Parathyroid adenoma (tissue), 2 donors: ENCODE results near the gene NDUFAF8.

Source experiments
- H2AFZ ChIP-seq: fragments of 300-600 bp; sonication (generic); one replicate; pipeline ENCODE4 v1.7.0; 2017; ENCODE audit warnings: antibody characterized with exemption, mild to moderate bottlenecking
- H3K27ac ChIP-seq: fragments of 300-600 bp; sonication (generic); one replicate; pipeline ENCODE4 v1.7.0; 2017
- H3K27me3 ChIP-seq: fragments of 300-600 bp; sonication (generic); one replicate; pipeline ENCODE4 v1.7.0; 2017; ENCODE audit warnings: low read length; ENCODE audit not compliant: control insufficient read depth, insufficient read depth
- H3K36me3 ChIP-seq: fragments of 300-600 bp; sonication (generic); one replicate; pipeline ENCODE4 v1.7.0; 2017; ENCODE audit warnings: low read length; ENCODE audit not compliant: control insufficient read depth, insufficient read depth
- H3K4me1 ChIP-seq: fragments of 300-600 bp; sonication (generic); one replicate; pipeline ENCODE4 v1.7.0; 2017; ENCODE audit warnings: control low read depth
- H3K4me2 ChIP-seq: fragments of 300-600 bp; sonication (generic); one replicate; pipeline ENCODE4 v1.7.0; 2017; ENCODE audit warnings: low read length
- H3K4me3 ChIP-seq: fragments of 300-600 bp; sonication (generic); one replicate; pipeline ENCODE4 v1.7.0; 2017; ENCODE audit warnings: low read depth, low read length
- H3K79me2 ChIP-seq: fragments of 300-600 bp; sonication (generic); one replicate; pipeline ENCODE4 v1.7.0; 2017; ENCODE audit warnings: control low read depth
- H3K9ac ChIP-seq: fragments of 300-600 bp; sonication (generic); one replicate; pipeline ENCODE4 v1.7.0; 2017; ENCODE audit warnings: mild to moderate bottlenecking
- H3K9me3 ChIP-seq: fragments of 300-600 bp; sonication (generic); one replicate; pipeline ENCODE4 v1.7.0; 2017; ENCODE audit warnings: low read length; ENCODE audit not compliant: control insufficient read depth
- CTCF ChIP-seq: fragments of 300-600 bp; sonication (generic); IDR thresholded peaks from one replicate; pipeline ENCODE4 v1.7.0; 2017; ENCODE audit warnings: antibody characterized with exemption, mild to moderate bottlenecking
- donor health status: primary hyperparathyroidism.

The NDUFAF8 gene

GRCh38 chr17:81210466-81210865 is 28.7 kb upstream of the NDUFAF8 start:
- Histone ChIP-seq H3K36me3 (no peaks in the 10 kb centered on the region), H3K4me2 (no peak overlapping the region), H3K79me2 (peaks cover 3% of the 10 kb centered on the region), H3K27me3 (no peaks in the 10 kb centered on the region), H2AFZ (no peak overlapping the region), H3K9ac (no peak overlapping the region), H3K27ac (no peak overlapping the region), H3K9me3 (no peaks in the 10 kb centered on the region), H3K4me1 (no peaks in the 10 kb centered on the region), H3K4me3 (no peak overlapping the region)
- TF ChIP-seq CTCF = no peak

- no peak overlapping the region for H3K4me3 ChIP-seq
- no peaks in the 10 kb centered on the region for H3K9me3 ChIP-seq
- no peaks in the 10 kb centered on the region for H3K36me3 ChIP-seq
- no peak overlapping the region for H3K9ac ChIP-seq
- no peaks in the 10 kb centered on the region for H3K27me3 ChIP-seq
- H3K4me1 ChIP-seq = no peaks in the 10 kb centered on the region
- no peak for TF ChIP-seq CTCF
- no peak overlapping the region for H3K27ac ChIP-seq
- H3K4me2 ChIP-seq = no peak overlapping the region
- no peak overlapping the region for H2AFZ ChIP-seq
- peaks cover 3% of the 10 kb centered on the region for H3K79me2 ChIP-seq
Measured at GRCh38 chr17:81210868-81211267, 28.2 kb upstream of the NDUFAF8 start.

GRCh38 chr17:81212365-81212764 is 26.8 kb upstream of the NDUFAF8 start:
- no peak overlapping the region for H3K9ac ChIP-seq
- peaks cover 3% of the 10 kb centered on the region for H3K79me2 ChIP-seq
- H3K9me3 ChIP-seq = no peaks in the 10 kb centered on the region
- H3K4me1 ChIP-seq = no peaks in the 10 kb centered on the region
- no peaks in the 10 kb centered on the region for H3K36me3 ChIP-seq
- no peak overlapping the region for H3K4me3 ChIP-seq
- no peak overlapping the region for H3K4me2 ChIP-seq
- H2AFZ ChIP-seq = no peak overlapping the region
- H3K27ac ChIP-seq = no peak overlapping the region
- TF ChIP-seq CTCF = no peak
- no peaks in the 10 kb centered on the region for H3K27me3 ChIP-seq

- H3K9me3 ChIP-seq = no peaks in the 10 kb centered on the region
- H3K4me1 ChIP-seq = no peaks in the 10 kb centered on the region
- no peak overlapping the region for H2AFZ ChIP-seq
- H3K36me3 ChIP-seq = no peaks in the 10 kb centered on the region
- H3K4me3 ChIP-seq = no peak overlapping the region
- no peak overlapping the region for H3K9ac ChIP-seq
- H3K27me3 ChIP-seq = no peaks in the 10 kb centered on the region
- TF ChIP-seq CTCF = no peak
- H3K4me2 ChIP-seq = no peak overlapping the region
- H3K79me2 ChIP-seq = peaks cover 5% of the 10 kb centered on the region
- no peak overlapping the region for H3K27ac ChIP-seq
Measured at GRCh38 chr17:81213978-81214377, 25.1 kb upstream of the NDUFAF8 start.

GRCh38 chr17:81217491-81217890 is 21.6 kb upstream of the NDUFAF8 start:
- H3K9me3 ChIP-seq = no peaks in the 10 kb centered on the region
- no peaks in the 10 kb centered on the region for H3K36me3 ChIP-seq
- no peak overlapping the region for H2AFZ ChIP-seq
- no peak for TF ChIP-seq CTCF
- H3K4me1 ChIP-seq = peaks cover 4% of the 10 kb centered on the region
- H3K27ac ChIP-seq = no peak overlapping the region
- H3K4me3 ChIP-seq = no peak overlapping the region
- H3K4me2 ChIP-seq = no peak overlapping the region
- no peak overlapping the region for H3K9ac ChIP-seq
- peaks cover 14% of the 10 kb centered on the region for H3K79me2 ChIP-seq
- no peaks in the 10 kb centered on the region for H3K27me3 ChIP-seq
